B cell (primary cell): Measurements from ENCODE around the gene SH3D19. TPM values are rescaled to one million over a fixed set of nuclear protein-coding genes. Genes with fewer than 3 reads are reported as not detected.

ENCODE experiments used
- ATAC-seq: fragments of 200-7000 bp; cut with Tn5 transposase; one replicate; pipeline ENCODE4 v1.10.0; 2021; ENCODE audit warnings: low read depth, mild to moderate bottlenecking, moderate number of reproducible peaks, moderate library complexity
- CTCF ChIA-PET: fragments of 350-600 bp; sonication (Branson Sonifier 250); formaldehyde crosslinking; loops from one replicate; lab custom pipeline; 2021; ENCODE audit warnings: antibody characterized with exemption, inconsistent platforms; lab: Charles Lee
- POLR2A ChIA-PET: fragments of 350-600 bp; sonication (Branson Sonifier 250); formaldehyde crosslinking; loops from one replicate; lab custom pipeline; 2021; ENCODE audit warnings: antibody characterized with exemption; lab: Charles Lee
- DNase-seq: peaks from one replicate; pipeline ENCODE4 v3.0.0; 2013
- H2AFZ ChIP-seq: 2 replicates; pipeline ENCODE4 v1.6.1; 2012; ENCODE audit warnings: mild to moderate bottlenecking, low read depth, low read length; ENCODE audit not compliant: insufficient read depth, poor library complexity, severe bottlenecking
- H3K27ac ChIP-seq, 2 donors: 1 replicate in 1 of 2; 2 replicates in 1 of 2; pipeline ENCODE4 v1.5.1; 2012 to 2013; ENCODE audit warnings: low read length in 2 of 2, mild to moderate bottlenecking in 2 of 2, moderate library complexity in 1 of 2
- H3K27me3 ChIP-seq, 4 experiments: fragments of 200-600 bp in 1 of 4; sonication (generic) in 1 of 4; replicated peaks in 1 of 4; 1 replicate in 2 of 4; 2 replicates in 2 of 4; pipeline versions ENCODE4 v1.6.1 to v1.7.0; 2013 to 2016; ENCODE audit warnings: low read length in 3 of 4, mild to moderate bottlenecking in 2 of 4, mixed read lengths in 1 of 4, moderate library complexity in 1 of 4; ENCODE audit not compliant: insufficient read depth in 4 of 4, control insufficient read depth in 3 of 4; ENCODE audit errors: control extremely low read depth in 1 of 4
- H3K36me3 ChIP-seq, 2 experiments: replicated peaks in 1 of 2; 1 replicate in 1 of 2; 2 replicates in 1 of 2; pipeline versions ENCODE4 v1.6.1 to v1.7.1; 2013; ENCODE audit warnings: low read length in 1 of 2; ENCODE audit not compliant: insufficient read depth in 2 of 2, control insufficient read depth in 1 of 2; ENCODE audit errors: control extremely low read depth in 1 of 2, extremely low read depth in 1 of 2
- H3K4me1 ChIP-seq, 2 donors: fragments of 200-600 bp in 1 of 2; sonication (generic) in 1 of 2; 1 replicate in 1 of 2; 2 replicates in 1 of 2; pipeline versions ENCODE4 v1.5.1 to v1.6.1; 2013 to 2017; ENCODE audit warnings: low read length in 2 of 2; ENCODE audit not compliant: control insufficient read depth in 2 of 2, insufficient read depth in 2 of 2
- H3K4me2 ChIP-seq: replicated peaks from 2 replicates; pipeline ENCODE3; 2012; ENCODE audit warnings: mild to moderate bottlenecking, low read depth, low read length; ENCODE audit not compliant: poor library complexity, severe bottlenecking
- H3K4me3 ChIP-seq, 5 experiments: fragments of 200-600 bp in 1 of 5; sonication (generic) in 1 of 5; 1 replicate in 3 of 5; 2 replicates in 2 of 5; pipeline versions ENCODE4 v1.5.1 to v1.7.0; 2011 to 2016; ENCODE audit warnings: low read length in 4 of 5, mild to moderate bottlenecking in 4 of 5, low read depth in 2 of 5, control low read depth in 1 of 5, moderate library complexity in 1 of 5; ENCODE audit not compliant: insufficient read depth in 1 of 5; ENCODE audit errors: control extremely low read depth in 1 of 5, extremely low read depth in 1 of 5
- H3K79me2 ChIP-seq: fragments of 200-600 bp; sonication (generic); one replicate; pipeline ENCODE4 v1.6.0; 2016; ENCODE audit warnings: low read length; ENCODE audit not compliant: control insufficient read depth, insufficient read depth
- H3K9ac ChIP-seq: fragments of 200-600 bp; sonication (generic); 2 replicates; pipeline ENCODE4 v1.6.1; 2017; ENCODE audit warnings: mild to moderate bottlenecking, low read length, moderate library complexity
- H3K9me3 ChIP-seq, 3 donors: one replicate each; pipeline versions ENCODE4 v1.6.1 to v1.7.1; 2013; ENCODE audit warnings: low read length in 2 of 3; ENCODE audit not compliant: control insufficient read depth in 2 of 3, insufficient read depth in 1 of 3; ENCODE audit errors: control extremely low read depth in 1 of 3
- H4K20me1 ChIP-seq: 2 replicates; pipeline ENCODE4 v1.6.0; 2012; ENCODE audit warnings: mild to moderate bottlenecking, low read length; ENCODE audit not compliant: insufficient read depth, control insufficient read depth, poor library complexity, severe bottlenecking
- H3K27ac Mint-ChIP-seq: one replicate; pipeline ENCODE4 v1.8.0; 2021; ENCODE audit warnings: mixed read lengths
- H3K27me3 Mint-ChIP-seq: one replicate; pipeline ENCODE4 v1.8.0; 2021; ENCODE audit warnings: mixed read lengths
- H3K4me1 Mint-ChIP-seq: one replicate; pipeline ENCODE4 v1.8.0; 2021; ENCODE audit warnings: mixed read lengths
- H3K4me3 Mint-ChIP-seq: one replicate; pipeline ENCODE4 v1.8.0; 2021; ENCODE audit warnings: mixed read lengths
- H3K9me3 Mint-ChIP-seq: one replicate; pipeline ENCODE4 v1.8.0; 2022; ENCODE audit warnings: mixed read lengths; ENCODE audit not compliant: insufficient read depth
- CTCF ChIP-seq: fragments of 200-600 bp; IDR thresholded peaks from one replicate; pipeline ENCODE4 v1.8.0; 2022; ENCODE audit warnings: antibody characterized with exemption, mild to moderate bottlenecking
- EZH2 ChIP-seq: IDR thresholded peaks from 2 replicates; pipeline ENCODE4 v1.6.1; 2012; ENCODE audit warnings: borderline replicate concordance, low read depth, mild to moderate bottlenecking, moderate library complexity, low read length; ENCODE audit not compliant: insufficient read depth, poor library complexity, severe bottlenecking
- WGBS: methylation state at CpG from one replicate; pipeline ENCODE4 v1.1.5; 2013; ENCODE audit warnings: missing lambda C conversion rate; ENCODE audit not compliant: insufficient coverage; 5-methylcytosine and 5-hydroxymethylcytosine counted together
- intact Hi-C: fragments of 100-400 bp; cut with micrococcal nuclease; formaldehyde crosslinking; loops from one replicate; pipeline ENCODE4 v1.10.0; 2022
- polyA plus RNA-seq: library from polyadenylated mRNA; depleted of rRNA; stranded (reverse); fragments of >200 nt; gene quantifications from 2 replicates; pipeline ENCODE4 v1.2.3, GENCODE V29; 2012
- total RNA-seq, 2 donors: library from RNA; stranded (reverse); fragments of 120-200 nt in 1 of 2; gene quantifications; 1 replicate in 1 of 2; 2 replicates in 1 of 2; pipeline versions ENCODE4 v1.2.3 to v1.2.4, GENCODE V29; 2013 to 2022

The SH3D19 gene
- total and polyA plus RNA-seq, 2 donors (not counting 1 experiment from before 2014, with no cell fraction given): 0.01 TPM; not detected in 1

GRCh38 chr4:151169900-151170299 is 155.5 kb downstream of the SH3D19 start:
- Histone ChIP-seq H4K20me1 (no peaks in the 10 kb centered on the region), H2AFZ (no peak overlapping the region), H3K4me2 (no peak overlapping the region), H3K9me3 (no peaks in the 10 kb centered on the region), H3K27ac (no peak overlapping the region), H3K27me3 (no peaks in the 10 kb centered on the region), H3K36me3 (no peaks in the 10 kb centered on the region), H3K4me1 (no peaks in the 10 kb centered on the region), H3K79me2 (no peaks in the 10 kb centered on the region), H3K9ac (no peak overlapping the region), H3K4me3 (no peak overlapping the region)
- TF ChIP-seq EZH2: no peak
- TF ChIP-seq CTCF: no peak
- Mint-ChIP-seq H3K27me3 (peaks cover 16% of the 10 kb centered on the region), H3K4me1 (no peaks in the 10 kb centered on the region), H3K27ac (no peak overlapping the region), H3K9me3 (no peaks in the 10 kb centered on the region), H3K4me3 (no peak overlapping the region)
- intact Hi-C loops: no loop called here
- ChIA-PET POLR2A (no interaction called here), CTCF (no interaction called here)
- ATAC-seq: no peak
- no peak for DNase-seq
- no CpG with 5 or more reads among the region's 3 CpGs for WGBS

- Mint-ChIP-seq H3K4me1 (no peaks in the 10 kb centered on the region), H3K4me3 (no peak overlapping the region), H3K9me3 (no peaks in the 10 kb centered on the region), H3K27ac (no peak overlapping the region), H3K27me3 (peaks cover 16% of the 10 kb centered on the region)
- Histone ChIP-seq H3K9ac (no peak overlapping the region), H3K36me3 (no peaks in the 10 kb centered on the region), H3K27ac (no peak overlapping the region), H2AFZ (no peak overlapping the region), H3K79me2 (no peaks in the 10 kb centered on the region), H3K4me1 (no peaks in the 10 kb centered on the region), H4K20me1 (no peaks in the 10 kb centered on the region), H3K27me3 (no peaks in the 10 kb centered on the region), H3K9me3 (no peaks in the 10 kb centered on the region), H3K4me2 (no peak overlapping the region), H3K4me3 (no peak overlapping the region)
- ChIA-PET CTCF (no interaction called here), POLR2A (no interaction called here)
- intact Hi-C loops: no loop called here
- DNase-seq (no peak), ATAC-seq (no peak)
- no peak for TF ChIP-seq CTCF
- no peak for TF ChIP-seq EZH2
- WGBS: 97% methylated on average over 4 of the region's 7 CpGs
These were observed 156.2 kb downstream of the SH3D19 start for GRCh38 chr4:151169223-151169622.
